Measurements from ENCODE around the gene THOC1. TPM values are rescaled to one million over a fixed set of nuclear protein-coding genes. Genes with fewer than 3 reads are reported as not detected.

THOC1 gene
- total RNA-seq, 2 experiments from 2014 or later, result 56.4 to 62.2 TPM

- peaks cover 12% of the 10 kb centered on the region for H3K4me1 Mint-ChIP-seq
- no peaks in the 10 kb centered on the region for H3K9me3 Mint-ChIP-seq
- no peak for DNase-seq
- no peaks in the 10 kb centered on the region for H3K27me3 Mint-ChIP-seq
- H3K4me3 Mint-ChIP-seq, result no peak overlapping the region
- peak overlapping the region; percentile 48 for H3K27ac Mint-ChIP-seq
- H3K36me3 Mint-ChIP-seq, result peaks cover 55% of the 10 kb centered on the region
Measured at GRCh38 chr18:212780-213179, 55.1 kb downstream of the THOC1 start.

GRCh38 chr18:211582-211981, 56.3 kb downstream of the THOC1 start:
- H3K9me3 Mint-ChIP-seq, result no peaks in the 10 kb centered on the region
- DNase-seq, result no peak
- peaks cover 51% of the 10 kb centered on the region for H3K36me3 Mint-ChIP-seq
- no peaks in the 10 kb centered on the region for H3K27me3 Mint-ChIP-seq
- H3K4me1 Mint-ChIP-seq, result peaks cover 8% of the 10 kb centered on the region
- H3K27ac Mint-ChIP-seq, result no peak overlapping the region
- H3K4me3 Mint-ChIP-seq, result no peak overlapping the region

- peak overlapping the region; percentile 51 for H3K27ac Mint-ChIP-seq
- no peak for DNase-seq
- H3K27me3 Mint-ChIP-seq, result no peaks in the 10 kb centered on the region
- H3K4me1 Mint-ChIP-seq, result peaks cover 8% of the 10 kb centered on the region
- H3K4me3 Mint-ChIP-seq, result no peak overlapping the region
- no peaks in the 10 kb centered on the region for H3K9me3 Mint-ChIP-seq
- peaks cover 56% of the 10 kb centered on the region for H3K36me3 Mint-ChIP-seq
Measured at GRCh38 chr18:210733-211132, 57.1 kb downstream of the THOC1 start.

- Mint-ChIP-seq H3K9me3 (no peaks in the 10 kb centered on the region), H3K36me3 (peaks cover 57% of the 10 kb centered on the region), H3K27ac (no peak overlapping the region), H3K4me1 (peaks cover 8% of the 10 kb centered on the region), H3K27me3 (no peaks in the 10 kb centered on the region), H3K4me3 (no peak overlapping the region)
- DNase-seq, result no peak
Measured at GRCh38 chr18:210075-210474, 57.8 kb downstream of the THOC1 start.

GRCh38 chr18:199768-200167, 68.1 kb downstream of the THOC1 start:
- H3K27me3 Mint-ChIP-seq, result no peaks in the 10 kb centered on the region
- H3K27ac Mint-ChIP-seq, result no peak overlapping the region
- DNase-seq, result no peak
- no peaks in the 10 kb centered on the region for H3K9me3 Mint-ChIP-seq
- no peak overlapping the region for H3K4me3 Mint-ChIP-seq
- peaks cover 24% of the 10 kb centered on the region for H3K36me3 Mint-ChIP-seq
- H3K4me1 Mint-ChIP-seq, result peaks cover 5% of the 10 kb centered on the region

- no peak overlapping the region for H3K27ac Mint-ChIP-seq
Measured at GRCh38 chr18:199214-199613, 68.6 kb downstream of the THOC1 start.

GRCh38 chr18:195651-196050, 72.2 kb downstream of the THOC1 start:
- Mint-ChIP-seq H3K4me3 (no peak overlapping the region), H3K4me1 (peaks cover 3% of the 10 kb centered on the region), H3K36me3 (peaks cover 16% of the 10 kb centered on the region), H3K27ac (no peak overlapping the region), H3K9me3 (no peaks in the 10 kb centered on the region), H3K27me3 (no peaks in the 10 kb centered on the region)
- no peak for DNase-seq

More at GRCh38 chr18:199214-199613, 68.6 kb downstream of the THOC1 start:
- no peaks in the 10 kb centered on the region for H3K27me3 Mint-ChIP-seq
- H3K9me3 Mint-ChIP-seq, result no peaks in the 10 kb centered on the region
- peaks cover 4% of the 10 kb centered on the region for H3K4me1 Mint-ChIP-seq
- DNase-seq, result no peak
- peaks cover 21% of the 10 kb centered on the region for H3K36me3 Mint-ChIP-seq
- no peak overlapping the region for H3K4me3 Mint-ChIP-seq

GRCh38 chr18:192801-193200, 75.0 kb downstream of the THOC1 start:
- Mint-ChIP-seq H3K9me3 (no peaks in the 10 kb centered on the region), H3K4me1 (peaks cover 13% of the 10 kb centered on the region), H3K36me3 (peaks cover 20% of the 10 kb centered on the region), H3K4me3 (no peak overlapping the region), H3K27ac (no peak overlapping the region), H3K27me3 (no peaks in the 10 kb centered on the region)
- no peak for DNase-seq

GRCh38 chr18:191725-192124, 76.1 kb downstream of the THOC1 start:
- H3K4me1 Mint-ChIP-seq, result peaks cover 16% of the 10 kb centered on the region
- no peak overlapping the region for H3K27ac Mint-ChIP-seq
- peaks cover 16% of the 10 kb centered on the region for H3K36me3 Mint-ChIP-seq
- H3K9me3 Mint-ChIP-seq, result no peaks in the 10 kb centered on the region
- DNase-seq, result no peak
- no peaks in the 10 kb centered on the region for H3K27me3 Mint-ChIP-seq
- no peak overlapping the region for H3K4me3 Mint-ChIP-seq

GRCh38 chr18:189254-189653, 78.6 kb downstream of the THOC1 start:
- no peak overlapping the region for H3K4me3 Mint-ChIP-seq
- no peaks in the 10 kb centered on the region for H3K27me3 Mint-ChIP-seq
- H3K4me1 Mint-ChIP-seq, result peaks cover 16% of the 10 kb centered on the region
- H3K36me3 Mint-ChIP-seq, result peaks cover 12% of the 10 kb centered on the region
- H3K27ac Mint-ChIP-seq, result no peak overlapping the region
- no peaks in the 10 kb centered on the region for H3K9me3 Mint-ChIP-seq
- no peak for DNase-seq

GRCh38 chr18:183769-184168, 84.1 kb downstream of the THOC1 start:
- no peaks in the 10 kb centered on the region for H3K27me3 Mint-ChIP-seq
- peaks cover 13% of the 10 kb centered on the region for H3K4me1 Mint-ChIP-seq
- DNase-seq, result no peak
- H3K36me3 Mint-ChIP-seq, result peaks cover 22% of the 10 kb centered on the region
- no peak overlapping the region for H3K27ac Mint-ChIP-seq
- no peaks in the 10 kb centered on the region for H3K9me3 Mint-ChIP-seq
- no peak overlapping the region for H3K4me3 Mint-ChIP-seq

GRCh38 chr18:181711-182110, 86.1 kb downstream of the THOC1 start:
- H3K27ac Mint-ChIP-seq, result no peak overlapping the region
- peaks cover 26% of the 10 kb centered on the region for H3K36me3 Mint-ChIP-seq
- peaks cover 19% of the 10 kb centered on the region for H3K4me1 Mint-ChIP-seq
- DNase-seq, result no peak
- H3K27me3 Mint-ChIP-seq, result no peaks in the 10 kb centered on the region
- H3K9me3 Mint-ChIP-seq, result no peaks in the 10 kb centered on the region
- no peak overlapping the region for H3K4me3 Mint-ChIP-seq

GRCh38 chr18:179499-179898, 88.3 kb downstream of the THOC1 start:
- Mint-ChIP-seq H3K36me3 (peaks cover 29% of the 10 kb centered on the region), H3K4me3 (no peak overlapping the region), H3K9me3 (no peaks in the 10 kb centered on the region), H3K27me3 (no peaks in the 10 kb centered on the region), H3K4me1 (peaks cover 26% of the 10 kb centered on the region), H3K27ac (no peak overlapping the region)
- no peak for DNase-seq

GRCh38 chr18:172361-172760, 95.5 kb downstream of the THOC1 start:
- H3K27me3 Mint-ChIP-seq, result no peaks in the 10 kb centered on the region
- peaks cover 9% of the 10 kb centered on the region for H3K4me1 Mint-ChIP-seq
- DNase-seq, result no peak
- H3K36me3 Mint-ChIP-seq, result peaks cover 35% of the 10 kb centered on the region
- no peaks in the 10 kb centered on the region for H3K9me3 Mint-ChIP-seq
- H3K27ac Mint-ChIP-seq, result no peak overlapping the region
- no peak overlapping the region for H3K4me3 Mint-ChIP-seq

Data from activated naive CD8-positive, alpha-beta T cell treated with anti-CD3 and anti-CD28 coated beads for 36 hours (primary cell).